ENCODE data around the gene SERPINB1. TPM values are rescaled to one million over a fixed set of nuclear protein-coding genes. Genes with fewer than 3 reads are reported as not detected.

The SERPINB1 gene
- total and polyA plus RNA-seq, 12 donors: 16.3 to 73.7 (median 21.2) TPM

- no peak for DNase-seq
- 85 to 87% methylated on average over 14 of the region's 14 CpGs for WGBS, 2 donors
- peak overlapping the region in 3 of 10 donors; percentile 2 to 21 (median 15) for H3K27ac ChIP-seq
- no peak for TF ChIP-seq CTCF (IDR thresholded peaks at IDR 0.05)
- H3K27me3 ChIP-seq: no peaks in the 10 kb centered on the region
- intact Hi-C loops (cut with DNase I): no loop called here
- no peaks in the 10 kb centered on the region for H3K9me3 ChIP-seq
- H3K4me3 ChIP-seq: no peak overlapping the region
- ATAC-seq: peak in 1 of 8 donors; percentile 14
- peaks cover 3 to 37% (median 17%) of the 10 kb centered on the region in 9 donors for H3K4me1 ChIP-seq
- H3K36me3 ChIP-seq: no peaks in the 10 kb centered on the region
Measured at GRCh38 chr6:2800552-2801316, 40.9 kb downstream of the SERPINB1 start.

GRCh38 chr6:2799936-2800527 lies 41.6 kb downstream of the SERPINB1 start:
- Histone ChIP-seq H3K4me1 (peaks cover 3 to 43% (median 17%) of the 10 kb centered on the region in 9 donors), H3K36me3 (no peaks in the 10 kb centered on the region), H3K27ac (peak overlapping the region in 3 of 10 donors; percentile 2 to 21 (median 15)), H3K27me3 (no peaks in the 10 kb centered on the region), H3K4me3 (no peak overlapping the region), H3K9me3 (no peaks in the 10 kb centered on the region)
- ATAC-seq: peak in 5 of 8 donors; percentile 36 to 73 (median 58)
- DNase-seq: no peak
- WGBS, 2 donors: 53 to 56% methylated on average over 11 of the region's 11 CpGs
- no peak for TF ChIP-seq CTCF (IDR thresholded peaks at IDR 0.05)
- intact Hi-C loops (cut with DNase I): loop anchor here in 1 of 10 donors (10.0 kb wide), 1 partner anchor 125 kb away; no protein-coding TSS in a partner anchor

GRCh38 chr6:2798586-2799134 lies 43.0 kb downstream of the SERPINB1 start:
- Histone ChIP-seq H3K9me3 (no peaks in the 10 kb centered on the region), H3K36me3 (no peaks in the 10 kb centered on the region), H3K27me3 (no peaks in the 10 kb centered on the region), H3K4me3 (no peak overlapping the region), H3K4me1 (peaks cover 5 to 46% (median 15%) of the 10 kb centered on the region in 9 donors), H3K27ac (no peak overlapping the region)
- DNase-seq: no peak
- intact Hi-C loops (cut with DNase I): loop anchor here in 1 of 10 donors (10.0 kb wide), 1 partner anchor 126 kb away; no protein-coding TSS in a partner anchor
- 79 to 92% methylated on average over 11 of the region's 11 CpGs for WGBS, 2 donors
- TF ChIP-seq CTCF (IDR thresholded peaks at IDR 0.05): no peak
- no peak for ATAC-seq

GRCh38 chr6:2797564-2798031 lies 44.1 kb downstream of the SERPINB1 start:
- peak overlapping the region in 1 of 10 donors; percentile 72 for H3K27ac ChIP-seq

More at GRCh38 chr6:2797564-2798031, 44.1 kb downstream of the SERPINB1 start:
- intact Hi-C loops (cut with DNase I): loop anchor here in 1 of 10 donors (10.0 kb wide), 1 partner anchor 127 kb away; no protein-coding TSS in a partner anchor
- 38 to 63% methylated on average over 3 of the region's 3 CpGs for WGBS, 2 donors
- H3K9me3 ChIP-seq: no peaks in the 10 kb centered on the region
- H3K36me3 ChIP-seq: no peaks in the 10 kb centered on the region
- DNase-seq: no peak
- no peak overlapping the region for H3K4me3 ChIP-seq
- ATAC-seq: no peak
- TF ChIP-seq CTCF (IDR thresholded peaks at IDR 0.05): no peak
- peaks cover 8 to 57% (median 25%) of the 10 kb centered on the region in 9 donors for H3K4me1 ChIP-seq
- H3K27me3 ChIP-seq: no peaks in the 10 kb centered on the region
